HAP-1 (cell line): ENCODE measurements around the gene SLC2A5.
A peak's percentile ranks its signal among the peaks of the same experiment; 100 is the strongest.

Experiments used
- DNase-seq, 2 experiments: peaks; one replicate each; pipeline ENCODE4 v3.0.0-alpha.2; 2016 to 2020; ENCODE audit warnings: low spot score in 2 of 2
- H3K27me3 ChIP-seq: fragments of 250-450 bp; sonication (Bioruptor Pico); 2 replicates; pipeline ENCODE4 v1.5.1; 2020; ENCODE audit warnings: low read depth, mild to moderate bottlenecking, moderate library complexity
- H3K36me3 ChIP-seq: fragments of 250-450 bp; sonication (Bioruptor Pico); replicated peaks from 2 replicates; pipeline ENCODE4 v1.5.1; 2020; ENCODE audit warnings: mild to moderate bottlenecking
- H3K4me1 ChIP-seq: fragments of 250-450 bp; sonication (Bioruptor Pico); 2 replicates; pipeline ENCODE4 v1.5.1; 2020; ENCODE audit warnings: mild to moderate bottlenecking
- H3K4me3 ChIP-seq: fragments of 250-450 bp; sonication (Bioruptor Pico); 2 replicates; pipeline ENCODE4 v1.5.1; 2020; ENCODE audit warnings: mild to moderate bottlenecking, moderate library complexity
- H3K9me3 ChIP-seq: fragments of 250-450 bp; sonication (Bioruptor Pico); 2 replicates; pipeline ENCODE4 v1.5.1; 2020; ENCODE audit warnings: mild to moderate bottlenecking, moderate library complexity
- in situ Hi-C: fragments of 300-500 bp; cut with MboI; formaldehyde crosslinking; loops from 3 replicates; pipeline ENCODE4 v1.14.3; 2020; ENCODE audit warnings: low sequenced_read_pairs, inconsistent platforms, mixed read lengths

Gene SLC2A5

DNA sequence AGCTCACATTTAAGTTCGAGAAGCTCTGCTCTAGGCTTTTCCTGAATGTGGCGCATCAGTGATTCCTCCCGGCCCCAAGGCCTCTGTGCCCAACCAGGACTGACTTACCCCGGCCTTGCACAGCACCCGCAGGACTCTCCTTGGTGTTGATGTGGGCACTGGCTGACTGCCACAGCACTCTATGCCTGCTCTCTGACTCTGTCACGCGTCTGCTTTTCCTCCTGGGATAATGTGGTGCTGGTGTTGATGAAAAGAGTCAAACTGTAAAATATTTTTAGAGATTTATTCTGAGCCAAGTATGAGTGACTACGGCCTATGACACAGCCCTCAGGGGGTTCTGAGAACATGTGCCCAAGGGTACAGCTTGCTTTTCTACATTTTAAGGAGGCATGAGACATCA lies 15.5 kb upstream of the SLC2A5 start:
- H3K4me1 ChIP-seq: peaks cover 35% of the 10 kb centered on the region
- H3K4me3 ChIP-seq: no peak overlapping the region
- in situ Hi-C loops: no loop called here
- H3K36me3 ChIP-seq: no peaks in the 10 kb centered on the region
- no peaks in the 10 kb centered on the region for H3K27me3 ChIP-seq
- H3K9me3 ChIP-seq: peaks cover 7% of the 10 kb centered on the region
- no peak for DNase-seq

GRCh38 chr1:9081473-9081872 lies 12.0 kb upstream of the SLC2A5 start:
- Histone ChIP-seq H3K9me3 (peaks cover under 1% of the 10 kb centered on the region; the same call in 1 of the 2 replicates), H3K4me3 (no peak overlapping the region), H3K27me3 (no peaks in the 10 kb centered on the region), H3K4me1 (peaks cover 45% of the 10 kb centered on the region), H3K36me3 (no peaks in the 10 kb centered on the region)
- no peak for DNase-seq
- in situ Hi-C loops: no loop called here

DNA sequence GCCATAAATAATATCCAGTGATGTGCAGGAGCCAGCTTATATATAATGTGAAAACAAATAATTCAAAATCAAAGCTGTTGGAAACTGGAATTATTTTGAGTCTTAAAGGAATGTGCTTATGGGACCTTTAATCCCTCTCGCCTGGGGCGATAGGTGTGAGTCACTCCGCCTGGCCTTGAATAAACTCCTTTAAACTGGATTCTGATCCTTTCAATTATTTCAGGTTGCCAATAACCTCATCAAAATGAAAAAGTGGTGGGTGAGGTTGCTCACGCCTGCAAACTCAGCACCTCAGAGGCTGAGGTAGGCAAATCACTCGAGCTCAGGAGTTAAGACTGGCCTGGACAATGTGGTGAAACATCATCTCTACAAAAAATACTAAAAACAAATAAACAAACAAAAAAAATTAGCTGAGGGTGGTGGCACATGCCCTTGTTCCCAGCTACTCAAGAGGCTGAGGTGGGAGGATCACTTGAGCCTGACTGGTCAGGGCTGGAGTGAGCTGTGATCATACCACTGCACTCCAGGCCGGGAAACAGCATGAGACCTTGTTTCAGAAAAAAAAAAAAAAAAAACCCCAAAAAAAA lies 11.4 kb upstream of the SLC2A5 start:
- H3K4me1 ChIP-seq: peaks cover 42% of the 10 kb centered on the region
- no peak overlapping the region for H3K4me3 ChIP-seq

GRCh38 chr1:9079988-9080704 lies 10.7 kb upstream of the SLC2A5 start:
- in situ Hi-C loops: no loop called here
- no peak overlapping the region for H3K4me3 ChIP-seq
- peaks cover 35% of the 10 kb centered on the region for H3K4me1 ChIP-seq
- no peaks in the 10 kb centered on the region for H3K36me3 ChIP-seq
- H3K9me3 ChIP-seq: no peaks in the 10 kb centered on the region
- no peak for DNase-seq
- H3K27me3 ChIP-seq: no peaks in the 10 kb centered on the region

More for the DNA sequence above, 11.4 kb upstream of the SLC2A5 start:
- DNase-seq: peak; percentile 91 to 96
- H3K9me3 ChIP-seq: no peaks in the 10 kb centered on the region
- in situ Hi-C loops: no loop called here
- no peaks in the 10 kb centered on the region for H3K27me3 ChIP-seq
- no peaks in the 10 kb centered on the region for H3K36me3 ChIP-seq

- no peaks in the 10 kb centered on the region for H3K27me3 ChIP-seq
- no peaks in the 10 kb centered on the region for H3K36me3 ChIP-seq
- in situ Hi-C loops: no loop called here
- H3K4me3 ChIP-seq: no peak overlapping the region
- no peaks in the 10 kb centered on the region for H3K9me3 ChIP-seq
- H3K4me1 ChIP-seq: peaks cover 34% of the 10 kb centered on the region
- no peak for DNase-seq
Measured at GRCh38 chr1:9078752-9079500, 9.5 kb upstream of the SLC2A5 start.

DNA sequence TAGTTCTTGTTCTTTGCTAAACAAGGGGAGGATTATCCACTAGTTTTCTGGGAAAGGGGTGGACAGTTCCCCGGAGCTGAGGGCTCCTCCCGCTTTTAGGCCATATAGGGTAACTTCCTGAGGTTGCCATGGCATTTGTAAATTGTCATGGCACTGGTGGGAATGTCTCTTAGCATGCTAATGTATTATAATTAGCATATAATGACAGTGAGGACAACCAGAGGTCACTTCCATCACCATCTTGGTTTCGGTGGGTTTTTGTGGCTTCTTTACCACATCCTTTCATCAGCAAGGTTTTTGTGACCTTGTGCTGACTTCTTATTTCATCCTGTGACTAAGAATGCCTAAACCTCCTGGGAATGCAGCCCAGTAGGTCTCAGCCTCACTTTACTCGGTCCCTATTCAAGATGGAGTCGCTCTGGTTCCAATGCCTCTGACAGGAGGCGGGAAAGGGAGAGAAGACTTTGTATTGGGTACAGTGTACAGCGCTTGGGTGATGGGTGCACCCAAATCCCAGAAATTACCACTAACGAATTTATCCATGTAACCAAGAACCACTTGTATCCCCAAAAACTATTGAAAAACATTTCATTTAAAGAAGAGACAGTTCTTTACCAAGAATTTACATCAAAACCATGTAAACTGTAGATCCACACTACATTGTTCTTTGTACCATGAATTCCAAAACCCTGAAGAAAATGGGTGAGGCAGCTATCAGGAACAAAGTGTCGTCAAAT lies 8.7 kb upstream of the SLC2A5 start:
- in situ Hi-C loops: no loop called here
- DNase-seq: peak; percentile 40 to 58

GRCh38 chr1:9075022-9075421 lies 5.6 kb upstream of the SLC2A5 start:
- H3K4me3 ChIP-seq: no peak overlapping the region
- no peaks in the 10 kb centered on the region for H3K9me3 ChIP-seq
- H3K4me1 ChIP-seq: peaks cover 11% of the 10 kb centered on the region
- H3K36me3 ChIP-seq: no peaks in the 10 kb centered on the region
- H3K27me3 ChIP-seq: no peaks in the 10 kb centered on the region
- no peak for DNase-seq
- in situ Hi-C loops: no loop called here

More for the DNA sequence above, 8.7 kb upstream of the SLC2A5 start:
- no peaks in the 10 kb centered on the region for H3K27me3 ChIP-seq
- no peaks in the 10 kb centered on the region for H3K9me3 ChIP-seq
- H3K4me3 ChIP-seq: no peak overlapping the region
- no peaks in the 10 kb centered on the region for H3K36me3 ChIP-seq
- H3K4me1 ChIP-seq: peaks cover 34% of the 10 kb centered on the region

GRCh38 chr1:9073143-9073542 lies 3.7 kb upstream of the SLC2A5 start:
- Histone ChIP-seq H3K36me3 (no peaks in the 10 kb centered on the region), H3K27me3 (no peaks in the 10 kb centered on the region), H3K9me3 (no peaks in the 10 kb centered on the region), H3K4me1 (peaks cover 20% of the 10 kb centered on the region), H3K4me3 (no peak overlapping the region)
- in situ Hi-C loops: no loop called here
- no peak for DNase-seq

GRCh38 chr1:9071554-9072235 lies 2.3 kb upstream of the SLC2A5 start:
- H3K27me3 ChIP-seq: no peaks in the 10 kb centered on the region
- H3K4me3 ChIP-seq: no peak overlapping the region
- H3K4me1 ChIP-seq: peaks cover 14% of the 10 kb centered on the region
- no peaks in the 10 kb centered on the region for H3K36me3 ChIP-seq
- in situ Hi-C loops: no loop called here
- H3K9me3 ChIP-seq: no peaks in the 10 kb centered on the region
- no peak for DNase-seq

DNA sequence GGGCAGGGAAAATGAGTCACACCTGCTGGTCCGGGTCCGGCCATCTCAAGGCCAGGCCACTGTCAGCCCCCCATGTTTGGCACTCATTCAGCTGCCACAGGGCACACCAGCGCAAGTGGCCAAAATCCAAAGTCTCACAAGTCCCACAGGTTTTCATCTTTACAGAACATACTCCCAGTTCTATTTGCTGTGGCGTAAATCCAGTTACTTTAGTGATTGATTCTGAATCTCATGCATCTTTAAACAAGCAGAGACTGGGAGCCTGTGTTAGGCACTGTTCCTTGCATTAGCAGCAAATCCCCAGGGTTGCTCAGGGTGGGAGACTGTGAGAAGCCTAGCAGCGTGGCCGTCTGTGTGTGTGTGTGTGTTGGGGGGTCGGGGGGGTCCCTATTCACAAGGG lies 1.1 kb upstream of the SLC2A5 start:
- H3K36me3 ChIP-seq: no peaks in the 10 kb centered on the region
- no peak for DNase-seq
- H3K27me3 ChIP-seq: no peaks in the 10 kb centered on the region
- H3K4me1 ChIP-seq: peaks cover 14% of the 10 kb centered on the region
- in situ Hi-C loops: no loop called here
- H3K9me3 ChIP-seq: no peaks in the 10 kb centered on the region
- no peak overlapping the region for H3K4me3 ChIP-seq

DNA sequence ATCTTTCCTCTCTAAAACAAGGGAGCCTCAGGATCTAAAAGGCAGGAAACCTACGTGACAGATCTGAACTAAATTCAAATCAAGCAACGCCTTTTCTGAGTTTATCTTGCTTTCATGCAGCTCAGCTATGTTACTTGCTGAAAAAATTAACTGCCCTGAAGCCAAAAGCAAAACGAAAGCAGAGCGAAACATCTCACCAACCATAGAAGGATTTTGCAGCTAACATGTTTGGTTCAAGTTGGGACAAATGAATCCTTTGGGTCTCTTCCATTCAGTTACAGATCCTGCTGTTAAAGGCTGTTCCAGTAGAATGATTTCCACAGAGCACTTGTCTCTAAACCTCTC lies 482 bp downstream of the SLC2A5 start:
- in situ Hi-C loops: no loop called here
- Histone ChIP-seq H3K4me3 (no peak overlapping the region), H3K36me3 (no peaks in the 10 kb centered on the region), H3K27me3 (no peaks in the 10 kb centered on the region), H3K9me3 (no peaks in the 10 kb centered on the region), H3K4me1 (peaks cover 19% of the 10 kb centered on the region)
- peak in 1 of 2 experiments; percentile 28 for DNase-seq

DNA sequence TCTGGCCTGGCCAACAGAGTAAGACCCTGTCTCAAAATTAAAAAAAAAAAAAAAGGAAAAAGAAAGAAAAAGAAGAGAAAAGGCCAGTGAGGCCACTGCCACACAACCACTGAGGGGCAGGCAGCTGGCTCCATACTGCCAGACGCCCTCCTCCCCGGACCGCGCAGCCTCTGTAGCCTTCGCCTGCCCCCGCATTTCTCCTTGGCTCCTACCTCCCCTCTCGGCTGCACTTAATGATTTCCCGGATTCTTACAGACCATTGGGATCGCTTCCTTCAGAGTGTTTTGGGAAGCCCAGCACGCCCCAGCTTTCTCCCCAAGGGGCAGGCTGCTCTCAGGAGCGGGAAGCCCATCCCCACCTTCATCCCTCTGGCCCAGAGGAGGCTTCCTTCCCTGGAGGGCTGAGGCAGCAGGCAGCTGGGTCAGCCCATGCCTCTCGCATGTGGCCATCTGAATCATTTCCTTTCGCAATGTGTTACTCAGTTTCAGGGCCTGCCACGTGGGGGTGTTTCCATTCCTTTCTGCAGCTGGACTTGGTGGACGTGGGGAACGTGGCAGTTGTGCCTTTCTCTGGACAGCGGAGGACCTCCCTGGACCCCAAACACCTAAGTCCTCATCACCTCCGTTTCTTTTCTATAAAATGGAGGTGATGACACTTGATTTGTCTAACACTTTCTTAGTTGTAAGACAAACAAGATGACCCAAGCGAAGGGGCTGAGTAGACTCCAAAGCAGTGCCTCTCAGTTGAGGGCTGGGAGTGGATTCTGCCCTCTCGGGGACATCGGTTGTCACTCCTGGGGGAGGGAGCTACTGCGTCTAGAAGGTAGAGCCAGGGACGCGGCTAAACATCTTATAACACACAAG lies 2.3 kb downstream of the SLC2A5 start:
- H3K27me3 ChIP-seq: no peaks in the 10 kb centered on the region
- in situ Hi-C loops: no loop called here
- H3K9me3 ChIP-seq: no peaks in the 10 kb centered on the region
- H3K4me1 ChIP-seq: peaks cover 20% of the 10 kb centered on the region
- H3K4me3 ChIP-seq: no peak overlapping the region
- H3K36me3 ChIP-seq: no peaks in the 10 kb centered on the region
- no peak for DNase-seq
